GM03348 (cell line): ENCODE results near the gene IL11RA.
A peak's percentile ranks its signal among the peaks of the same experiment; 100 is the strongest.

Experiments
- DNase-seq: peaks from one replicate; pipeline ENCODE4 v3.0.0; 2012; ENCODE audit warnings: low spot score

Gene IL11RA

GRCh38 chr9:34687276-34688030 lies 35.5 kb downstream of the IL11RA start:
- DNase-seq: no peak

GRCh38 chr9:34688329-34689115 lies 36.5 kb downstream of the IL11RA start:
- no peak for DNase-seq

GRCh38 chr9:34689116-34689470 lies 37.1 kb downstream of the IL11RA start:
- DNase-seq: no peak

GRCh38 chr9:34689512-34689911 lies 37.5 kb downstream of the IL11RA start:
- no peak for DNase-seq

- DNase-seq: no peak
Observed at GRCh38 chr9:34690983-34691935, 39.3 kb downstream of the IL11RA start, which contains the start of gene CCL19. Gene CCL19 (minus strand): TSS chr9:34691276. CDS start chr9:34691139, 137 bp downstream.

GRCh38 chr9:34691936-34692315 lies 39.9 kb downstream of the IL11RA start:
- DNase-seq: no peak

- DNase-seq: no peak
Observed at GRCh38 chr9:34693560-34693959, 41.6 kb downstream of the IL11RA start.

GRCh38 chr9:34694811-34695210 lies 42.8 kb downstream of the IL11RA start:
- DNase-seq: no peak

GRCh38 chr9:34701023-34701768 lies 49.2 kb downstream of the IL11RA start:
- DNase-seq: peak; percentile 93

- DNase-seq: peak; percentile 94
Observed at GRCh38 chr9:34701769-34702736, 50.1 kb downstream of the IL11RA start.

- no peak for DNase-seq
Observed at GRCh38 chr9:34707130-34707529, 55.1 kb downstream of the IL11RA start.

GRCh38 chr9:34709196-34709978 lies 57.4 kb downstream of the IL11RA start:
- DNase-seq: no peak

- no peak for DNase-seq
Observed at GRCh38 chr9:34710023-34710422, 58.0 kb downstream of the IL11RA start, which contains the start of gene CCL21. Gene CCL21 (minus strand): TSS chr9:34710136. CDS start chr9:34710066, 70 bp downstream.
